ENCODE results near the gene AFF1. TPM values are rescaled to one million over a fixed set of nuclear protein-coding genes. Genes with fewer than 3 reads are reported as not detected.

The AFF1 gene
- total and polyA plus RNA-seq, 2 of the 4 experiments (the other 2 are of a cell fraction) = 7.0 to 9.6 TPM

DNA sequence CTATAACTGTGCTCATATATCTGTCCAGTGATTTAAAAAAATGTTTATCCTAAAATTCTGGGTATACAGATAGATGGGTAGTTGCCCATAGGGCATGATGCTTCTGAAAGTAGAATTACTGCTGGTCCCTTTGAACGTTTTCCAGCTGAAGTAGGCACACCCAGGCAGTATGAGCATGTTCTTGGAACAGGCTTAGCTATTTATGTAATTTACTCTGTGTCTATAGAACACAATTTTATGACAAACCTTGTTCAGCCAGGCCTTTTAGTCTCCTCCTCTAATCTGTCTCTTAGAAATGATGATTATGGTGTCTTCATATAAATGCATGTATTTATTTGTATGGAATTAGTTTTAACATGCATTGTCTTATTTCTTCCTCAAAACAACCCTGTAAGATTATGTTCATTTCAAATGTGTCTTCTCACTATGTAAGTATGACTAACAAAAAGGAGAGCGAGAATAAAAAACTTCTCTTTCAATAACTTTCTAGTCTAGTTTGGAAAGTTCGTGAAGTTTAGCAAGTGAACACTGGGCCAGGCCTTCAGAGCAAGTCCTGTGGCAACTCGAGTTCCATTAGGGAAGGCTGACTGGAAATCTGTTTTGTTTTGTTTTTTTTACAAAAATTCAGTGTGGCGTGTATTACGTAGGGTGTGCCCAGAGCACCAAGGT is 142.0 kb downstream of the AFF1 start:
- no peaks in the 10 kb centered on the region for H3K27me3 ChIP-seq (ENCODE audit: control insufficient read depth, insufficient read depth, low read length)
- H3K18ac ChIP-seq (ENCODE audit: low read depth, low read length) = no peak overlapping the region
- H4K91ac ChIP-seq (ENCODE audit: insufficient read depth, low read depth, low read length) = no peak overlapping the region
- no peak overlapping the region for H2AK5ac ChIP-seq (ENCODE audit: low read depth, low read length)
- no peak for TF ChIP-seq BHLHE40 (IDR thresholded peaks at IDR 0.05; ENCODE audit: low read depth, low read length)
- TF ChIP-seq POLR2A (IDR thresholded peaks at IDR 0.05; ENCODE audit: low read depth, low read length) = no peak
- TF ChIP-seq RAD21 (IDR thresholded peaks at IDR 0.05; ENCODE audit: low read length) = no peak
- no peak for TF ChIP-seq RCOR1 (IDR thresholded peaks at IDR 0.05; ENCODE audit: insufficient replicate concordance, low read length)
- TF ChIP-seq SMC3 (IDR thresholded peaks at IDR 0.05; ENCODE audit: low read depth, low read length) = no peak
- TF ChIP-seq MAZ (IDR thresholded peaks at IDR 0.05; ENCODE audit: borderline replicate concordance, low read depth, low read length) = no peak
- TF ChIP-seq, protein P1, sequence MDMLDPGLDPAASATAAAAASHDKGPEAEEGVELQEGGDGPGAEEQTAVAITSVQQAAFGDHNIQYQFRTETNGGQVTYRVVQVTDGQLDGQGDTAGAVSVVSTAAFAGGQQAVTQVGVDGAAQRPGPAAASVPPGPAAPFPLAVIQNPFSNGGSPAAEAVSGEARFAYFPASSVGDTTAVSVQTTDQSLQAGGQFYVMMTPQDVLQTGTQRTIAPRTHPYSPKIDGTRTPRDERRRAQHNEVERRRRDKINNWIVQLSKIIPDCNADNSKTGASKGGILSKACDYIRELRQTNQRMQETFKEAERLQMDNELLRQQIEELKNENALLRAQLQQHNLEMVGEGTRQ (IDR thresholded peaks at IDR 0.05; ENCODE audit: low read depth, low read length) = no peak
- TF ChIP-seq MAFK (IDR thresholded peaks at IDR 0.05; ENCODE audit: low read depth, low read length) = no peak
- no peak for TF ChIP-seq RFX5 (IDR thresholded peaks at IDR 0.05; ENCODE audit: low read depth, low read length)
- H3K9me3 ChIP-seq (ENCODE audit: control insufficient read depth, insufficient read depth, low read length) = no peaks in the 10 kb centered on the region
- H4K20me1 ChIP-seq (ENCODE audit: insufficient read depth, low read length) = peaks cover 5% of the 10 kb centered on the region; the same call in 1 of the 2 replicates
- no peak overlapping the region for H2BK120ac ChIP-seq (ENCODE audit: low read depth, low read length)
- H3K79me1 ChIP-seq (ENCODE audit: low read depth in 1 of 2, low read length in 2 of 2) = peaks cover 23 to 46% of the 10 kb centered on the region in 2 experiments
- no peak overlapping the region for H3K27ac ChIP-seq (ENCODE audit: insufficient read depth, low read length)
- no TSS peak for BruUV-seq (replicated peaks)
- intact Hi-C loops (cut with micrococcal nuclease) (no loop called here), dilution Hi-C loops (cut with HindIII; ENCODE audit: low sequenced_read_pairs, unreplicated experiment) (no loop called here), in situ Hi-C loops (cut with MboI; ENCODE audit: low sequenced_read_pairs) (no loop called here)
- no peak overlapping the region for H2BK20ac ChIP-seq (ENCODE audit: low read depth, low read length)
- no peak for ATAC-seq (ENCODE audit: low read depth)
- no peak overlapping the region for H3K9ac ChIP-seq (ENCODE audit: low read depth, low read length)
- H3K4me2 ChIP-seq (ENCODE audit: low read depth, low read length) = no peak overlapping the region
- DNase-seq = no peak
- no peak overlapping the region for H4K8ac ChIP-seq (ENCODE audit: low read depth in 2 of 2, low read length in 2 of 2)
- no peak overlapping the region for H2AK9ac ChIP-seq (replicated peaks; ENCODE audit: low read depth, low read length, poor library complexity)
- no peak overlapping the region for H3K56ac ChIP-seq (ENCODE audit: extremely low read depth, insufficient read depth, low read length)
- H4K5ac ChIP-seq (ENCODE audit: low read depth, low read length) = no peak overlapping the region
- no peak overlapping the region for H3K4me3 ChIP-seq (ENCODE audit: insufficient read depth, low read depth, low read length)
- WGBS, 2 experiments (ENCODE audit: extremely low coverage in 2 of 2, insufficient read length in 1 of 2) = 71% methylated on average over 1 of the region's 6 CpGs; no CpG with 5 or more reads in 1 of the 2 experiments
- H2AFZ ChIP-seq (replicated peaks; ENCODE audit: low read length, poor library complexity) = no peak overlapping the region
- H3K14ac ChIP-seq (replicated peaks; ENCODE audit: low read depth, low read length) = no peak overlapping the region
- H2BK5ac ChIP-seq (ENCODE audit: low read depth, low read length, poor library complexity, severe bottlenecking) = no peak overlapping the region
- POLR2A ChIA-PET (ENCODE audit: unreplicated experiment) = no interaction called here
- H2BK15ac ChIP-seq (ENCODE audit: low read depth, low read length) = peak overlapping the region; percentile 14; the same call in 1 of the 3 replicates
- H3K23ac ChIP-seq (ENCODE audit: low read depth, low read length) = no peak overlapping the region
- peaks cover 13% of the 10 kb centered on the region for H3K4me1 ChIP-seq (ENCODE audit: control insufficient read depth, insufficient read depth, low read length)
- H3K9me1 ChIP-seq (ENCODE audit: insufficient read depth, low read length) = peaks cover 7% of the 10 kb centered on the region; the same call in 1 of the 2 replicates
- no peaks in the 10 kb centered on the region for H3K36me3 ChIP-seq (ENCODE audit: control insufficient read depth, insufficient read depth, low read length)
- H3K4ac ChIP-seq (ENCODE audit: low read depth, low read length) = no peak overlapping the region
- CTCF ChIA-PET = no interaction called here

Measured in IMR-90 (cell line).